Mammary epithelial cell (primary cell): Measurements from ENCODE around the gene S100A8.

Experiments used
- CTCF ChIP-seq, 2 donors: IDR thresholded peaks in 1 of 2; conservative IDR thresholded peaks in 1 of 2; 2 replicates each; pipeline ENCODE4 v1.5.1; 2011 to 2012; ENCODE audit warnings: inconsistent platforms in 2 of 2, low read length in 2 of 2, mild to moderate bottlenecking in 2 of 2, control low read depth in 1 of 2, low read depth in 1 of 2; ENCODE audit not compliant: insufficient read depth in 1 of 2; ENCODE audit errors: extremely low read depth in 1 of 2
- EZH2 ChIP-seq: IDR thresholded peaks from 2 replicates; pipeline ENCODE4 v1.6.1; 2012; ENCODE audit warnings: low read length, inconsistent platforms, borderline replicate concordance

DNA sequence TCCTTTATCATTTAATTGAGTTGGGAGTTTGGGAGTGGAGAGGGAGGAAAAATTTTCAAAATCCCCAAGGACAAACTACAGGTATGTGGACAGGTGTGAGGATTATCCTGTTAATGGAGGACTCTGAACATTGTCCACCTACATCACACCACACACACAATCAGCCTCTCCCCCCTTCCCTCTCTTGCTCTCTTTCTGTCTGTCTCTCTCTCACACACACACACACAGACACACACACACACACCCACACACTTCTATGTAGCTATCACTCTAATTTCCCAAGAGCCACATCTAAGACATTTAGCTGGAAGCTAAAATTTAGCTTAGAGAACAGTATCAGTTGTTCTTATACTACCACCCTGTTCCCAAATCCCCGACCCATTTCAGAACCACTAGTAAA, 1.5 kb downstream of the S100A8 start:
- TF ChIP-seq CTCF (conservative IDR thresholded peaks at IDR 0.05 in 1 of 2, IDR thresholded peaks at IDR 0.05 in 1 of 2; ENCODE audit: extremely low read depth in 1 of 2, insufficient read depth in 1 of 2, low read depth in 1 of 2, low read length in 2 of 2) (no peak), EZH2 (no peak)
